C4-2B (cell line): ENCODE measurements around the gene AP1G2.

Experiments used
- H3K27ac ChIP-seq: fragments of 450-650 bp; 2 replicates; pipeline ENCODE4 v1.5.1; 2017
- ZFX ChIP-seq: fragments of 450-650 bp; IDR thresholded peaks from 2 replicates; pipeline ENCODE4 v1.6.1; 2017
- TF ChIP-seq, protein P1 (sequence below): fragments of 450-650 bp; conservative IDR thresholded peaks from 2 replicates; pipeline ENCODE4 v1.5.1; 2017; ENCODE audit warnings: mild to moderate bottlenecking

The AP1G2 gene

GRCh38 chr14:23557521-23557920 lies 10.1 kb downstream of the AP1G2 start:
- peak overlapping the region; percentile 90; the same call in 1 of the 2 replicates for H3K27ac ChIP-seq
- no peak for TF ChIP-seq ZFX
- TF ChIP-seq, protein P1, sequence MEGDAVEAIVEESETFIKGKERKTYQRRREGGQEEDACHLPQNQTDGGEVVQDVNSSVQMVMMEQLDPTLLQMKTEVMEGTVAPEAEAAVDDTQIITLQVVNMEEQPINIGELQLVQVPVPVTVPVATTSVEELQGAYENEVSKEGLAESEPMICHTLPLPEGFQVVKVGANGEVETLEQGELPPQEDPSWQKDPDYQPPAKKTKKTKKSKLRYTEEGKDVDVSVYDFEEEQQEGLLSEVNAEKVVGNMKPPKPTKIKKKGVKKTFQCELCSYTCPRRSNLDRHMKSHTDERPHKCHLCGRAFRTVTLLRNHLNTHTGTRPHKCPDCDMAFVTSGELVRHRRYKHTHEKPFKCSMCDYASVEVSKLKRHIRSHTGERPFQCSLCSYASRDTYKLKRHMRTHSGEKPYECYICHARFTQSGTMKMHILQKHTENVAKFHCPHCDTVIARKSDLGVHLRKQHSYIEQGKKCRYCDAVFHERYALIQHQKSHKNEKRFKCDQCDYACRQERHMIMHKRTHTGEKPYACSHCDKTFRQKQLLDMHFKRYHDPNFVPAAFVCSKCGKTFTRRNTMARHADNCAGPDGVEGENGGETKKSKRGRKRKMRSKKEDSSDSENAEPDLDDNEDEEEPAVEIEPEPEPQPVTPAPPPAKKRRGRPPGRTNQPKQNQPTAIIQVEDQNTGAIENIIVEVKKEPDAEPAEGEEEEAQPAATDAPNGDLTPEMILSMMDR: no peak

DNA sequence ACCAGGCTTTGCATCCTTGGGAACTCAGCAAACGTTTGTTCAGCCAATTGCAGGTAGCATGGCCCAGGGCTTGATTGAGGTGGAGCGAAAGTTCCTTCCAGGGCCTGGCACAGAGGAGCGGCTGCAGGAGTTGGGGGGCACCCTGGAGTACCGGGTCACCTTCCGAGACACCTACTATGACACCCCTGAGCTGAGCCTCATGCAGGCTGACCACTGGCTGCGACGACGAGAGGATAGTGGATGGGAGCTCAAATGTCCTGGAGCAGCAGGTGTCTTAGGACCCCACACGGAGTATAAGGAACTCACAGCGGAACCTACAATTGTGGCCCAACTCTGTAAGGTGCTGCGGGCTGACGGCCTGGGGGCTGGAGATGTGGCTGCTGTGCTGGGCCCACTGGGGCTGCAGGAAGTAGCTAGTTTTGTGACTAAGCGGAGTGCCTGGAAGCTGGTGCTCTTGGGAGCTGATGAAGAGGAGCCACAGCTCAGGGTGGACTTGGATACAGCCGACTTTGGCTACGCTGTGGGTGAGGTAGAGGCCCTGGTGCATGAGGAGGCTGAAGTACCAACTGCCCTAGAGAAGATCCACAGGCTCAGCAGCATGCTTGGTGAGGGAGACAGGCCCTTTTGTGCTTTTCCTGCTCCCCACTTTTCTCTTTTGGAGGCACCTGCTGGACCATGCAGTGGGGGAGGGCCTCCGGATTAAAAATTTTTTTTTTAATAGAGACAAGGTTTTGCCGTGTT lies 10.7 kb downstream of the AP1G2 start:
- TF ChIP-seq ZFX: no peak
- TF ChIP-seq, protein P1: no peak
- H3K27ac ChIP-seq: peak overlapping the region; percentile 90

DNA sequence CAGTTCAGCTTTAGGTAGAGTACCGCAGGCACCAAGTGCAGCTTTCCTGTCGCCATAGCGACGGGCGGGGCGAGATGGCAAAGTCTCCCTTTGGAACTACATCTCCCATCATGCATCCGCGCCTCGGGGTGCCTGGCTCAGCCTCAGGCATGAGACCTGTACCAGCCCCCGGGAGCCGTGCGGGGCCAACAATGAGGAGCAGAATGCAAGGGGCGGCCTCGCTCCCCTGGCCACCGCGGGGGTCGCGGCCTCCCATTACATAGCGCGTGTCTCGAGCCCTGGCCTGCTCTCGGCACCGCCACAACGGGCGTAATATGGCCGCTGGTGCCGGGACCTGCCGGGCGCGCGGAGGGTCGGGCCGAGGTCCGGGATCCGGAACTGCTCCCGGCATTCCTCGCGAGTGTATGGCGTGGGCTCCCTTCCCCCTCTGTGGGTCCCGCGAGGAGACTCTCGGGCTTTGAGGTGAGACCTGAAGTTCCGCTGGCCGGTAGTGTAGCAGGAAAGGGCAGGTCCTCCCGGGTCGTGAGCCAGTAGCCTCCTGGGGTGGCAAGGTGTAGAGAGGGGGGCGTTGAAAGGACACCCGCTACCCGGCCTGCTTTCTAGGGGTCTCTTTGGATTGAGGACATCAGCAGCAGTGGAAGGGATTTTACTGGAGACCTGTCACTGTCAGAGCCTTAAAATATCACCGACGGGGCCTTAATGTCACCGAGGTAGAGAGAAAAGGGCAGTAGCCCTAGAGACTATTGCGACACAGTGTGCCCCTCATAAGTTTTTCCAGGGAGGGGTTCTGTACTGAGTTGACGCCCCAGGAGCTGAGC lies 11.5 kb downstream of the AP1G2 start, which contains the start of gene THTPA:
THTPA (plus strand) TSS at position 390 of the 818 bp plus-strand sequence. CDS start 487 bp downstream, outside the sequence.
- TF ChIP-seq ZFX: peak; percentile 91
- TF ChIP-seq, protein P1: no peak

GRCh38 chr14:23555533-23555881 lies 12.1 kb downstream of the AP1G2 start:
- TF ChIP-seq, protein P1: no peak
- H3K27ac ChIP-seq: peak overlapping the region; percentile 90

More for the DNA sequence above, 11.5 kb downstream of the AP1G2 start, which contains the start of gene THTPA:
- peak within 1 kb of the TSS; percentile 90 for H3K27ac ChIP-seq

GRCh38 chr14:23551266-23552028 lies 16.1 kb downstream of the AP1G2 start, which contains the start of gene ZFHX2:
TSS of gene ZFHX2 (minus strand) at chr14:23551765. CDS start at chr14:23535325, 16,440 bp downstream.
- H3K27ac ChIP-seq: peak within 1 kb of the TSS; percentile 50
- TF ChIP-seq, protein P1: no peak
- TF ChIP-seq ZFX: no peak

- TF ChIP-seq, protein P1: no peak
- H3K27ac ChIP-seq: peak overlapping the region; percentile 50
Observed at GRCh38 chr14:23550812-23551265, 16.8 kb downstream of the AP1G2 start.
